ENCODE data around the gene RBM3. TPM values are rescaled to one million over a fixed set of nuclear protein-coding genes. Genes with fewer than 3 reads are reported as not detected.

RBM3 gene
- total and polyA plus RNA-seq, 2 of the 4 experiments (the other 2 are of a cell fraction), result 243 to 386 TPM

GRCh38 chrX:48611703-48612102 is 37.4 kb downstream of the RBM3 start:
- Histone ChIP-seq H4K8ac (ENCODE audit: low read depth in 2 of 2, low read length in 2 of 2) (no peak overlapping the region), H3K14ac (replicated peaks; ENCODE audit: low read depth, low read length) (no peak overlapping the region), H3K9me3 (ENCODE audit: control insufficient read depth, insufficient read depth, low read length) (no peaks in the 10 kb centered on the region), H3K4ac (ENCODE audit: low read depth, low read length) (no peak overlapping the region), H3K79me1 (ENCODE audit: low read depth in 1 of 2, low read length in 2 of 2) (no peaks in the 10 kb centered on the region), H3K4me1 (ENCODE audit: control insufficient read depth, insufficient read depth, low read length) (no peaks in the 10 kb centered on the region), H2AK9ac (replicated peaks; ENCODE audit: low read depth, low read length, poor library complexity) (no peak overlapping the region), H3K36me3 (ENCODE audit: control insufficient read depth, insufficient read depth, low read length) (no peaks in the 10 kb centered on the region), H4K91ac (ENCODE audit: insufficient read depth, low read depth, low read length) (no peak overlapping the region), H3K9ac (ENCODE audit: low read depth, low read length) (no peak overlapping the region), H4K20me1 (ENCODE audit: insufficient read depth, low read length) (no peaks in the 10 kb centered on the region), H3K4me2 (ENCODE audit: low read depth, low read length) (no peak overlapping the region), H2AK5ac (ENCODE audit: low read depth, low read length) (no peak overlapping the region), H3K18ac (ENCODE audit: low read depth, low read length) (no peak overlapping the region), H3K27me3 (ENCODE audit: control insufficient read depth, insufficient read depth, low read length) (no peaks in the 10 kb centered on the region), H2BK120ac (ENCODE audit: low read depth, low read length) (no peak overlapping the region), H3K27ac (ENCODE audit: insufficient read depth, low read length) (no peak overlapping the region), H2BK15ac (ENCODE audit: low read depth, low read length) (no peak overlapping the region), H3K56ac (ENCODE audit: extremely low read depth, insufficient read depth, low read length) (no peak overlapping the region), H3K4me3 (ENCODE audit: insufficient read depth, low read depth, low read length) (no peak overlapping the region), H3K23ac (ENCODE audit: low read depth, low read length) (no peak overlapping the region), H2AFZ (replicated peaks; ENCODE audit: low read length, poor library complexity) (no peak overlapping the region), H4K5ac (ENCODE audit: low read depth, low read length) (no peak overlapping the region), H3K9me1 (ENCODE audit: insufficient read depth, low read length) (no peaks in the 10 kb centered on the region), H2BK5ac (ENCODE audit: low read depth, low read length, poor library complexity, severe bottlenecking) (no peak overlapping the region), H2BK20ac (ENCODE audit: low read depth, low read length) (no peak overlapping the region)
- POLR2A ChIA-PET (ENCODE audit: unreplicated experiment), result no interaction called here
- CTCF ChIA-PET, result no interaction called here
- BruUV-seq (replicated peaks), result no TSS peak
- DNase-seq (no peak), ATAC-seq (ENCODE audit: low read depth) (no peak)
- dilution Hi-C loops (cut with HindIII; ENCODE audit: low sequenced_read_pairs, unreplicated experiment), result no loop called here
- WGBS, 2 experiments (ENCODE audit: extremely low coverage in 2 of 2, insufficient read length in 1 of 2), result 20% methylated on average over 1 of the region's 2 CpGs; no CpG with 5 or more reads in 1 of the 2 experiments
- intact Hi-C loops (cut with micrococcal nuclease), result no loop called here
- no peak for TF ChIP-seq MXI1 (IDR thresholded peaks at IDR 0.05; ENCODE audit: borderline replicate concordance, low read depth, low read length)
- TF ChIP-seq FOS (IDR thresholded peaks at IDR 0.05; ENCODE audit: low read depth, low read length), result no peak
- no peak for TF ChIP-seq MAZ (IDR thresholded peaks at IDR 0.05; ENCODE audit: borderline replicate concordance, low read depth, low read length)
- no peak for TF ChIP-seq USF2 (IDR thresholded peaks at IDR 0.05; ENCODE audit: low read depth, low read length)
- TF ChIP-seq NFE2L2 (IDR thresholded peaks at IDR 0.05; ENCODE audit: low read depth, low read length), result no peak
- no peak for TF ChIP-seq SMC3 (IDR thresholded peaks at IDR 0.05; ENCODE audit: low read depth, low read length)
- TF ChIP-seq CEBPB (IDR thresholded peaks at IDR 0.05; ENCODE audit: low read depth, low read length), result no peak
- TF ChIP-seq POLR2A (IDR thresholded peaks at IDR 0.05; ENCODE audit: low read depth, low read length), result no peak
- TF ChIP-seq BHLHE40 (IDR thresholded peaks at IDR 0.05; ENCODE audit: low read depth, low read length), result no peak
- TF ChIP-seq RAD21 (IDR thresholded peaks at IDR 0.05; ENCODE audit: low read length), result no peak
- in situ Hi-C loops (cut with MboI; ENCODE audit: low sequenced_read_pairs), result no loop called here

Measured in IMR-90 (cell line).